Coronary artery (tissue), 2 donors: ENCODE measurements around the gene TAS2R1.

Experiments used
- DNase-seq: peaks from one replicate; pipeline ENCODE4 v3.0.0-alpha.2; 2017; ENCODE audit warnings: low spot score
- H3K27ac ChIP-seq, 2 donors: fragments of 200-600 bp; sonication (generic); one replicate each; pipeline ENCODE4 v1.5.1; 2016 to 2019
- H3K4me3 ChIP-seq: fragments of 200-600 bp; sonication (generic); 2 replicates; pipeline ENCODE4 v1.5.1; 2016; ENCODE audit warnings: mild to moderate bottlenecking, moderate library complexity
- TF ChIP-seq, protein P1 (sequence below): fragments of 200-600 bp; sonication (generic); IDR thresholded peaks from one replicate; pipeline ENCODE4 v1.5.1; 2019; ENCODE audit warnings: antibody characterized with exemption

The TAS2R1 gene

GRCh38 chr5:9617739-9618504 lies 12.2 kb downstream of the TAS2R1 start:
- Histone ChIP-seq H3K27ac (no peak overlapping the region), H3K4me3 (no peak overlapping the region)
- TF ChIP-seq, protein P1, sequence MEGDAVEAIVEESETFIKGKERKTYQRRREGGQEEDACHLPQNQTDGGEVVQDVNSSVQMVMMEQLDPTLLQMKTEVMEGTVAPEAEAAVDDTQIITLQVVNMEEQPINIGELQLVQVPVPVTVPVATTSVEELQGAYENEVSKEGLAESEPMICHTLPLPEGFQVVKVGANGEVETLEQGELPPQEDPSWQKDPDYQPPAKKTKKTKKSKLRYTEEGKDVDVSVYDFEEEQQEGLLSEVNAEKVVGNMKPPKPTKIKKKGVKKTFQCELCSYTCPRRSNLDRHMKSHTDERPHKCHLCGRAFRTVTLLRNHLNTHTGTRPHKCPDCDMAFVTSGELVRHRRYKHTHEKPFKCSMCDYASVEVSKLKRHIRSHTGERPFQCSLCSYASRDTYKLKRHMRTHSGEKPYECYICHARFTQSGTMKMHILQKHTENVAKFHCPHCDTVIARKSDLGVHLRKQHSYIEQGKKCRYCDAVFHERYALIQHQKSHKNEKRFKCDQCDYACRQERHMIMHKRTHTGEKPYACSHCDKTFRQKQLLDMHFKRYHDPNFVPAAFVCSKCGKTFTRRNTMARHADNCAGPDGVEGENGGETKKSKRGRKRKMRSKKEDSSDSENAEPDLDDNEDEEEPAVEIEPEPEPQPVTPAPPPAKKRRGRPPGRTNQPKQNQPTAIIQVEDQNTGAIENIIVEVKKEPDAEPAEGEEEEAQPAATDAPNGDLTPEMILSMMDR: no peak
- DNase-seq: no peak

GRCh38 chr5:9617221-9617620 lies 12.9 kb downstream of the TAS2R1 start:
- DNase-seq: no peak
- TF ChIP-seq, protein P1: no peak
- Histone ChIP-seq H3K4me3 (no peak overlapping the region), H3K27ac (no peak overlapping the region)

DNA sequence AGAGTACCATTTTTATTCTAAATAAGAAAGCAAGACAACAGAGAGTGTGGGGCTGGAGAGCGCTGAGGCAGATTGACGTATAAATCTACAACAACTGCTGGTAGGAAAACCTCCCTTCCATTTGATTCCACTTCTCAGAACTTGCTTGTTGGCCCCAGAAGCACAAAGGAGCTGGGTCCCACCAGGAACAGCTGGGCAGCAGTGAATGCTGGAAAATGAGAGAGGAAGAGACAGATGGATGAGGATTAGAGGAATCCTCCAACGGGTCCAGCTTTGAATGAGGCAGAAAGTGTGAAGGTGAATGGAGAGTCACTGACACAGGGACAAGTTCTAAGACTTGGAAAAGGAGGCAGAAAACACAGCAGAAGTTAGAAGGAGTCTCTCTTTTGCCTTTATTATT lies 14.8 kb downstream of the TAS2R1 start:
- no peak overlapping the region for H3K27ac ChIP-seq
- no peak overlapping the region for H3K4me3 ChIP-seq
- no peak for DNase-seq
- TF ChIP-seq, protein P1: no peak

- H3K27ac ChIP-seq: no peak overlapping the region
- TF ChIP-seq, protein P1: no peak
- H3K4me3 ChIP-seq: no peak overlapping the region
- no peak for DNase-seq
Observed at GRCh38 chr5:9613360-9613759, 16.8 kb downstream of the TAS2R1 start.

DNA sequence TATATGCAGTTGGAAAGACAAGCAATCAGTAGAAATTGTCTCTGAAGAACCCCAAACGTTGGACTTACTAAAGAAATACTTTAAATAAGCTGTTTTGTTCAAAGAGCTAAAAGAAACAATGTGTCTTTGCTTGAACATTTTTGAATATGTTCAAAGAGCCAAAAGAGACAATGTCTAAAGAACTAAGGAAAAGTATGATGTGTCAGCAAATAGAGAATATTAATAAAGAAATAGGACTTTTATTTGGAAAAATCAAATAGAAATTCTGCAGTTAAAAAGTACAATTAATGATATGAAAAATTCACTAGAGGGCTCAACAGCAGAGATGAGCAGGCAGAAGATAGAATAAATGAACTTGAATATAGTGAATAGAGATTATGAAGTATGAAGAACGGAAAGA lies 19.2 kb downstream of the TAS2R1 start:
- DNase-seq: no peak
- H3K4me3 ChIP-seq: no peak overlapping the region
- TF ChIP-seq, protein P1: no peak
- H3K27ac ChIP-seq: no peak overlapping the region

GRCh38 chr5:9610364-9610763 lies 19.8 kb downstream of the TAS2R1 start:
- H3K4me3 ChIP-seq: no peak overlapping the region

GRCh38 chr5:9608093-9608492 lies 22.1 kb downstream of the TAS2R1 start:
- TF ChIP-seq, protein P1: no peak
- Histone ChIP-seq H3K27ac (no peak overlapping the region), H3K4me3 (no peak overlapping the region)
- DNase-seq: no peak

More at GRCh38 chr5:9610364-9610763, 19.8 kb downstream of the TAS2R1 start:
- TF ChIP-seq, protein P1: no peak
- H3K27ac ChIP-seq: no peak overlapping the region
- DNase-seq: no peak
